ELF-1 (cell line): Measurements from ENCODE around the gene DES.

ENCODE experiments used
- DNase-seq: peaks from one replicate; pipeline ENCODE4 v3.0.0-alpha.2; 2016; ENCODE audit warnings: low read depth, low spot score

Gene DES

GRCh38 chr2:219438453-219438852 is 20.3 kb downstream of the DES start:
- no peak for DNase-seq

GRCh38 chr2:219439506-219439905 is 21.3 kb downstream of the DES start:
- DNase-seq: no peak

GRCh38 chr2:219440388-219441256 is 22.4 kb downstream of the DES start:
- DNase-seq: no peak

- no peak for DNase-seq
Observed at GRCh38 chr2:219441451-219442255, 23.5 kb downstream of the DES start.

- DNase-seq: no peak
Observed at GRCh38 chr2:219442256-219443015, 24.3 kb downstream of the DES start.

GRCh38 chr2:219443016-219443696 is 25.0 kb downstream of the DES start:
- DNase-seq: no peak

- DNase-seq: no peak
Observed at GRCh38 chr2:219443697-219444023, 25.5 kb downstream of the DES start.

GRCh38 chr2:219444566-219445091 is 26.5 kb downstream of the DES start:
- DNase-seq: no peak

- no peak for DNase-seq
Observed at GRCh38 chr2:219445220-219445640, 27.1 kb downstream of the DES start.

- DNase-seq: peak; percentile 72
Observed at GRCh38 chr2:219446101-219446504, 27.9 kb downstream of the DES start.

GRCh38 chr2:219446689-219447088 is 28.5 kb downstream of the DES start:
- no peak for DNase-seq

- no peak for DNase-seq
Observed at GRCh38 chr2:219447242-219448098, 29.3 kb downstream of the DES start.

GRCh38 chr2:219448099-219448775 is 30.1 kb downstream of the DES start:
- DNase-seq: peak; percentile 60

GRCh38 chr2:219448776-219449341 is 30.7 kb downstream of the DES start:
- DNase-seq: no peak

GRCh38 chr2:219449609-219450008 is 31.4 kb downstream of the DES start:
- no peak for DNase-seq

- DNase-seq: no peak
Observed at GRCh38 chr2:219451661-219452360, 33.6 kb downstream of the DES start.

- DNase-seq: peak; percentile 80
Observed at GRCh38 chr2:219452361-219453317, 34.5 kb downstream of the DES start.
